Measurements from ENCODE around the gene ZNF764.
"Not testable (repeated sequence)": the region's sequence is repeated elsewhere in the genome, so short reads cannot be mapped to it uniquely, and the experiment has no call there.

Gene ZNF764

GRCh38 chr16:30548416-30549253 lies 9.5 kb downstream of the ZNF764 start:
- no peak for DNase-seq (ENCODE audit: low spot score)

- no peak for DNase-seq (ENCODE audit: low spot score)
Measured at GRCh38 chr16:30546115-30546514, 12.1 kb downstream of the ZNF764 start.

GRCh38 chr16:30543067-30543466 lies 15.1 kb downstream of the ZNF764 start:
- no peak for DNase-seq (ENCODE audit: low spot score)

GRCh38 chr16:30541502-30542329 lies 16.5 kb downstream of the ZNF764 start:
- DNase-seq (ENCODE audit: low spot score) = peak; percentile 63

- not testable (repeated sequence) for DNase-seq (ENCODE audit: low spot score)
Measured at GRCh38 chr16:30540916-30541464, 17.2 kb downstream of the ZNF764 start.

- DNase-seq (ENCODE audit: low spot score) = not testable (repeated sequence)
Measured at GRCh38 chr16:30539986-30540526, 18.1 kb downstream of the ZNF764 start.

GRCh38 chr16:30539000-30539964 lies 18.9 kb downstream of the ZNF764 start:
- no peak for DNase-seq (ENCODE audit: low spot score)

GRCh38 chr16:30536391-30537024 lies 21.7 kb downstream of the ZNF764 start:
- DNase-seq (ENCODE audit: low spot score) = not testable (repeated sequence)

- peak; percentile 84 for DNase-seq (ENCODE audit: low spot score)
Measured at GRCh38 chr16:30535777-30536190, 22.4 kb downstream of the ZNF764 start.

GRCh38 chr16:30535106-30535776 lies 22.9 kb downstream of the ZNF764 start:
- no peak for DNase-seq (ENCODE audit: low spot score)

GRCh38 chr16:30534368-30535105 lies 23.6 kb downstream of the ZNF764 start, which contains the start of gene ZNF747:
Gene ZNF747, minus strand, starts transcription at chr16:30534858. Its CDS starts 179 bp downstream, at chr16:30534679.
- DNase-seq (ENCODE audit: low spot score) = peak; percentile 92

GRCh38 chr16:30533748-30534367 lies 24.3 kb downstream of the ZNF764 start:
- no peak for DNase-seq (ENCODE audit: low spot score)

GRCh38 chr16:30533146-30533522 lies 25.0 kb downstream of the ZNF764 start:
- no peak for DNase-seq (ENCODE audit: low spot score)

GRCh38 chr16:30532285-30533145 lies 25.7 kb downstream of the ZNF764 start:
- no peak for DNase-seq (ENCODE audit: low spot score)

- DNase-seq (ENCODE audit: low spot score) = no peak
Measured at GRCh38 chr16:30530163-30531037, 27.8 kb downstream of the ZNF764 start.

GRCh38 chr16:30528799-30529457 lies 29.2 kb downstream of the ZNF764 start:
- DNase-seq (ENCODE audit: low spot score) = no peak
